NOMO-1 treated with DMSO at 0.1 percent for 48 hours (cell line): ENCODE data around the gene WFDC10A.
A peak's percentile ranks its signal among the peaks of the same experiment; 100 is the strongest.
"Not testable (repeated sequence)": the region's sequence is repeated elsewhere in the genome, so short reads cannot be mapped to it uniquely, and the experiment has no call there.

Source experiments
- DNase-seq: peaks from one replicate; lab custom pipeline; 2025; ENCODE audit not compliant: unreplicated experiment; lab: John Stamatoyannopoulos, UW

The WFDC10A gene

GRCh38 chr20:45629496-45630100, at the start of gene WFDC10A:
WFDC10A (plus strand) TSS chr20:45629739; CDS start chr20:45629814, 75 bp downstream.
- DNase-seq: peak; percentile 79

- DNase-seq: peak; percentile 21
These were observed 47.8 kb upstream of the WFDC10A start for GRCh38 chr20:45581702-45582101.

GRCh38 chr20:45583502-45583901, 46.0 kb upstream of the WFDC10A start:
- no peak for DNase-seq

GRCh38 chr20:45584294-45584693, 45.2 kb upstream of the WFDC10A start:
- not testable (repeated sequence) for DNase-seq

GRCh38 chr20:45585986-45586385, 43.6 kb upstream of the WFDC10A start:
- not testable (repeated sequence) for DNase-seq

- no peak for DNase-seq
These were observed 40.7 kb upstream of the WFDC10A start for GRCh38 chr20:45588800-45589199.

- no peak for DNase-seq
These were observed 39.8 kb upstream of the WFDC10A start for GRCh38 chr20:45589725-45590124.

- DNase-seq: peak; percentile 77
These were observed 36.9 kb upstream of the WFDC10A start for GRCh38 chr20:45592574-45593189.

- no peak for DNase-seq
These were observed 36.0 kb upstream of the WFDC10A start for GRCh38 chr20:45593498-45593897.

GRCh38 chr20:45595235-45595634, 34.3 kb upstream of the WFDC10A start:
- DNase-seq: no peak

GRCh38 chr20:45607810-45608209, 21.7 kb upstream of the WFDC10A start:
- DNase-seq: no peak

GRCh38 chr20:45611054-45611453, 18.5 kb upstream of the WFDC10A start:
- DNase-seq: no peak

GRCh38 chr20:45612314-45612713, 17.2 kb upstream of the WFDC10A start:
- DNase-seq: no peak

- no peak for DNase-seq
These were observed 11.9 kb upstream of the WFDC10A start for GRCh38 chr20:45617591-45617990.

- DNase-seq: no peak
These were observed 7.9 kb upstream of the WFDC10A start for GRCh38 chr20:45621593-45621992.

- DNase-seq: no peak
These were observed 3.0 kb upstream of the WFDC10A start for GRCh38 chr20:45626540-45626939.

GRCh38 chr20:45630371-45630770, 832 bp downstream of the WFDC10A start:
- no peak for DNase-seq

- no peak for DNase-seq
These were observed 1.6 kb downstream of the WFDC10A start, which contains the start of gene WFDC9 for GRCh38 chr20:45631184-45631583. WFDC9 (minus strand) TSS chr20:45631284; CDS start chr20:45610181, 21,103 bp downstream.

GRCh38 chr20:45636513-45636912, 7.0 kb downstream of the WFDC10A start:
- no peak for DNase-seq

- DNase-seq: no peak
These were observed 10.1 kb downstream of the WFDC10A start for GRCh38 chr20:45639687-45640086.

- DNase-seq: not testable (repeated sequence)
These were observed 11.5 kb downstream of the WFDC10A start for GRCh38 chr20:45641076-45641475.

GRCh38 chr20:45645869-45646268, 16.3 kb downstream of the WFDC10A start:
- DNase-seq: not testable (repeated sequence)

- no peak for DNase-seq
These were observed 17.3 kb downstream of the WFDC10A start for GRCh38 chr20:45646875-45647274.
